HG03378 (cell line): Measurements from ENCODE around the gene RXRB.

Source experiments
- ATAC-seq: cut with Tn5 transposase; IDR thresholded peaks from one replicate; pipeline ENCODE4 v1.9.1; 2021; ENCODE audit warnings: mild to moderate bottlenecking, moderate library complexity; ENCODE audit not compliant: unreplicated experiment

Gene RXRB

DNA sequence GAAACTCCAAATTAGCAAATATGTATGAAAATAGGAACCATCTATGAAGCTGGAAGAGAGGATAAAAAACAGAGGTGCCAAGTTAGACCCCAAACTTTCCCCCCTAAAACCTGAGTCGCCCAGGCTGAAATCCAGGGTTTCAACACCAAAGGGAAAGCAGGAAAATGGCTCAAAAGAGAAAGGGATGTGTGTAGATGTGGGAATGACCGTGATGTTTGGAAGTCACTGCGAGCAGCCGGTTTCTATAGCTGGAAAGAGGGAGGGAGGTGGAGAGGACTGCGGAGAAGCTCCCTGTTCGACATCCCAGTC is 12.3 kb upstream of the RXRB start:
- no peak for ATAC-seq

DNA sequence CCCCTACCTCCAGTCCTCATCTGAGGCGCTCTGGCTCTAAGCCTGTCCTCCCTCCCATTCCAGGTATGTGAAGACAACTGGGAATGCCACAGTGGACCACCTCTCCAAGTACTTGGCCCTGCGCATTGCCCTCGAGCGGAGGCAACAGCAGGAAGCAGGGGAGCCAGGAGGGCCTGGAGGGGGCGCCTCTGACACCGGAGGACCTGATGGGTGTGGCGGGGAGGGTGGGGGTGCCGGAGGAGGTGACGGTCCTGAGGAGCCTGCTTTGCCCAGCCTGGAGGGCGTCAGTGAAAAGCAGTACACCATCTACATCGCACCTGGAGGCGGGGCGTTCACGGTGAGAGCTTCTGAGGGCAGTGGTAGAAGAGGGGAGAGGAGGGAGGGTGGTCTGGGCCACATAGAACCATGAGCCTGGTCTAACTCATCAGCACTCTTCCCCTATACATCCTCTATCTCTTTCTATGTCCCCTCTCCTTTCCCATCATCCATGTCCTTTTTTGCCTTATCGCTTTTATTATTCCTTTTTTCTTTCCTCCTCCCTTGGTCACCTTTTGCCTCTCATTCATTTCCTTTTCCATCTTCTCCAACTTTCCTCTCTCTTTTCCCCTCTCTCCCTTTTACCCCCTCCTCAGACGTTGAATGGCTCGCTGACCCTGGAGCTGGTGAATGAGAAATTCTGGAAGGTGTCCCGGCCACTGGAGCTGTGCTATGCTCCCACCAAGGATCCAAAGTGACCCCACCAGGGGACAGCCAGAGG is 11.4 kb upstream of the RXRB start:
- ATAC-seq = no peak

DNA sequence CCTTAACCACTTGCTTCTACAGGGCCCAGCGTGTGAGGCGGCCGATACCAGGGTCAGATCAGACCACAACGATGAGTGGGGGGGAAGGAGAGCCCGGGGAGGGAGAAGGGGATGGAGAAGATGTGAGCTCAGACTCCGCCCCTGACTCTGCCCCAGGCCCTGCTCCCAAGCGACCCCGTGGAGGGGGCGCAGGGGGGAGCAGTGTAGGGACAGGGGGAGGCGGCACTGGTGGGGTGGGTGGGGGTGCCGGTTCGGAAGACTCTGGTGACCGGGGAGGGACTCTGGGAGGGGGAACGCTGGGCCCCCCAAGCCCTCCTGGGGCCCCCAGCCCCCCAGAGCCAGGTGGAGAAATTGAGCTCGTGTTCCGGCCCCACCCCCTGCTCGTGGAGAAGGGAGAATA is 10.7 kb upstream of the RXRB start:
- no peak for ATAC-seq

DNA sequence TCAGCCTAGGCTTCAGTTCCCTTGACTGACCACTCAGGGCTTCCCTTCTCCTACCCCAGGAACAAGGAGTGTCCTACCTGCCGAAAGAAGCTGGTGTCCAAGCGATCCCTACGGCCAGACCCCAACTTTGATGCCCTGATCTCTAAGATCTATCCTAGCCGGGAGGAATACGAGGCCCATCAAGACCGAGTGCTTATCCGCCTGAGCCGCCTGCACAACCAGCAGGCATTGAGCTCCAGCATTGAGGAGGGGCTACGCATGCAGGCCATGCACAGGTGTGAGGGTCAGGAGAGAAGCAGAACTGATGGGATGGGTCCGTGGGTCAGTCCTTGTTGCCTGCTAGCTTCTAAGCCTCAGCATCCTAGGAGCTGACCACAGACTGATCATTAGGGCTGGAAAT is 9.4 kb upstream of the RXRB start:
- ATAC-seq = no peak

GRCh38 chr6:33208091-33208967 is 7.9 kb upstream of the RXRB start, which contains the start of gene RING1:
TSS of gene RING1 (plus strand) at chr6:33208500. CDS start at chr6:33208823, 323 bp downstream.
- no peak for ATAC-seq

GRCh38 chr6:33207552-33208090 is 7.2 kb upstream of the RXRB start:
- no peak for ATAC-seq

DNA sequence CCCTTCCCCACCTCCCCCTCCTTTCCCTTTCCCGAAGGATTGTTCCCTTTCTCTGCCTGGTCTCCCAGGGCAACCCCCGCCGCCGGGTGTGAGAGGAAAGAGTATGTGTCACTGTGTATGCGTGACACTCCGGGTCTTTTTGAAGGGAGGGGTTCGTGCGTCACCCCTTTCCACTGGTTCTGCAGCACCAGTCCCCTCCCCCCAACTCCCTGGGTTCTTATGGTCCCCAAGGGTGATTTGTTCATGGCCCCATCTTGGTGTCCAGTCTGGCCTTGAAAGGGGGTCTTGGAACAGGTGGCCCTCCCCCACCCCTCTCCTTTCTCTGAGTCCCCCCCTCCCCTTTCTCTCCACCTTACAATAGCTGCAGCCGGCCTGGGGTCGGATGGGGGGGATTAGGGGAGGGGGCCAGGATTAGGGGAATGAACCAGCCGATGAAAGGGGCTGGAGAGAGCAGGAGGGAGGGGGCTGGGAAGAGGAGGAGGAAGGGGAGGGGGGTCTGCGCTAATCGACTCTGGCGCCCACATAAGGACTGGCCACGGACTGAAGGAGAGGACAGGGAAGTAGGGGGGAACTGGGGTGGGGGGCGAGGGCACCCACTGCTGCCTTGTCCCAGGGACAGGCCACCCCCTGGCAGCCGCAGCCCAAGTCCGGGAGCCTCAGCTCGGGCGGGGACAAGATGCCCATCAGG is 6.5 kb upstream of the RXRB start:
- no peak for ATAC-seq

DNA sequence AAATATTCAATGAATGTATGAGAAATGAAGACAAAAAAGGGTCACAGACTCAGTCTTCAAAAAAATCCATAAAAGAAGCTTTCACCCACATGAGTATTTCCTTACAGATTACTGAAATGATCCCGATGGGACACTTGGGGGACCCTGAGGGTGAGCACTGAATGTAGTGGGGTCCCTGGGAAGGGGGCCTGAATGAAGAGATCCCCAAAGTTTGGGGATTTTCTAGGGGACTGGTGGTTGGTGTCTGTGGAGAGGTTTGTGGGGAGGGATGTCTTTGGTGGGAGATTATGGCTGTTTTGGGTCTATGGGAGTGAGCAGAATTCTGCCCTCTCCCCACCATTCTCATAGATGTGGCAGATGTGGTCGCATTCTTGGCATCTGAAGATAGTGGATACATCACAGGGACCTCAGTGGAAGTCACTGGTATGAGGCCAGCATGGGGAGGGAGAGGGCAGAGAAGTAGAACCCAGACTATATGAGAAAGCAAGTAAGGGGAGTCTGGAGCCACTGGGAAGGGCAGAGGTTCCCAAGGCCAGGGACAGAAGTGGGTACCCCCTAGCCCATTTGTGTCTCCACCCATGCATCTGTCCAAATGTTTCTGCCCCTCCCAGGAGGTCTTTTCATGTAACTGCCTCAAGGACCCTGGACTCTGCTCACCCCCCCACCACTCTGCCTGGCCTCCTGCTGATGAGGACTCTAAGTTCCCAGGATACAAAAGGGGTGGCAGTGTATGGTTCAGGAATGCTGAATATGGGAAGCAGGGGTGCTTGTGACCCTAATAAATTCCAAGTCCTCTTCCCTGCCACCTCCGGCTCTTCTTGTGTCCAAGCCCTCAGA is 5.8 kb upstream of the RXRB start:
- ATAC-seq = no peak

DNA sequence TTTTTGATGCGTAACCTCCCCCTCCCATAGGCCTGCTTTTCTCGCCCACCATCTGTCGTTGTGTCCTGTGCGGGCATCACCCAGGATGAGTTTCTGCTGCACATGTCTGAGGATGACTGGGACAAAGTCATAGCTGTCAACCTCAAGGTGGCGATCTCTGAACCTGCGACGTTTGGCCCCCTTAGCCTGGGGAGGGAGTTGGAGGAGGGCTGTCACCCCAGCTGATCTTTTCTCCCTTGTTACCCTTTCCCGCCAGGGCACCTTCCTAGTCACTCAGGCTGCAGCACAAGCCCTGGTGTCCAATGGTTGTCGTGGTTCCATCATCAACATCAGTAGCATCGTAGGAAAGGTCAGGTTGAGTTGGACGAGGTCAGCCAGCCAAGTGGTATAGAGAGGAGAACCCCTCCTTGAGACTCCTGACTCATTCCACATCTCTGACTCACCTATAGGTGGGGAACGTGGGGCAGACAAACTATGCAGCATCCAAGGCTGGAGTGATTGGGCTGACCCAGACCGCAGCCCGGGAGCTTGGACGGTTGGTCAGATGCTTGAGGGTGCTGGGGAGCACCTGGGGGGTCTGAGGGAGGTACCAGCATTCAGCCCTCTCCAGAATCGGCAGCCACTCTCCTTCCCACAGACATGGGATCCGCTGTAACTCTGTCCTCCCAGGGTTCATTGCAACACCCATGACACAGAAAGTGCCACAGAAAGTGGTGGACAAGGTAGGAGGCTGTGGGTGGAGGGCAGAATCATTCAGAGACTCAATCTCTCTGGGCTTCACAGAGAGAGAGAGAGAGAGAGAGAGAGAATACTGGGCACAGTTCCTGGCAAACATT is 4.9 kb upstream of the RXRB start:
- ATAC-seq = no peak

DNA sequence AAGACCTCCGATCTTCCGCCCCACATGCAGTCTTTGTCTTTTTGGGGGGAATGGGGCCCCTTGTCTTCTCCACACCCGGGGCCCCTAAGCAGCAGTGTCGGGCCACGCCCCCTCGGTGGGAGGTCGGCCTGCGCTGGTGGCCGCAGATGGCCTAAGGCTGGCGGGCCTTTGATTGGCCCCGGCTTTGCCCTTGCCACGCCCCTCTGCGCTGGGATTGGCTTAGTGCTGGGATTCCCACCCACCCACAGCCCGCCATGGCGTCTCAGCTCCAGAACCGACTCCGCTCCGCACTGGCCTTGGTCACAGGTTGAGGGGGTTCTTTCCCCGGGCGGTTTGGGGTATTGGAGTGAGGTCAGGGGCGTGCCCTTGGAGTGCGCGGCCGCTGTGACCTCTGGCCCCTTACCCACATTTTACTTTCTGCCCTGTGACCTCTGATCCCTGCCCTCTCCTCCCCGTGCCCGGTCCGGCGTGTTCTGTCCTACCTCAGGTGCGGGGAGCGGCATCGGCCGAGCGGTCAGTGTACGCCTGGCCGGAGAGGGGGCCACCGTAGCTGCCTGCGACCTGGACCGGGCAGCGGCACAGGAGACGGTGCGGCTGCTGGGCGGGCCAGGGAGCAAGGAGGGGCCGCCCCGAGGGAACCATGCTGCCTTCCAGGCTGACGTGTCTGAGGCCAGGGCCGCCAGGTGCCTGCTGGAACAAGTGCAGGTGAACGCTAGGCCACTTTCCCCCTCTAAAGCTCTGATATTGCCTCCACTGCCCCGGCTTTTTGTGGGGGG is 4.1 kb upstream of the RXRB start, which contains the start of gene HSD17B8:
Gene HSD17B8, plus strand, starts transcription at position 241 of the 776 bp plus-strand sequence. Its CDS starts 14 bp downstream, at position 255.
- peak; percentile 33 for ATAC-seq

GRCh38 chr6:33204165-33204414 is 3.6 kb upstream of the RXRB start:
- ATAC-seq = no peak

GRCh38 chr6:33203443-33204164 is 3.1 kb upstream of the RXRB start:
- ATAC-seq = no peak

DNA sequence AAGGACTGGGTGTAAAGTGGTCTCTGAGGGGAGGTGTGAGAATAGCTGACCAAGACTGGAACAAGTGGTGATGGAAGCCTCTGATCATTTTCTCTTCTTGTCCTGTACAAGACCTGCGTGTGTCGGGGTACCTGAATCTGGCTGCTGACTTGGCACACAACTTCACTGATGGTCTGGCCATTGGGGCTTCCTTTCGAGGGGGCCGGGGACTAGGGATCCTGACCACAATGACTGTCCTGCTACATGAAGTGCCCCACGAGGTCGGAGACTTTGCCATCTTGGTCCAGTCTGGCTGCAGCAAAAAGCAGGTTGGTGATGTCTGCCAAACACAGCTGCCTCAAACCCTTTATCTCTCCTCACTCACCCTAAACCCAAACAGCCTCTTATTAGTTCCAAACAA is 2.3 kb upstream of the RXRB start:
- no peak for ATAC-seq

DNA sequence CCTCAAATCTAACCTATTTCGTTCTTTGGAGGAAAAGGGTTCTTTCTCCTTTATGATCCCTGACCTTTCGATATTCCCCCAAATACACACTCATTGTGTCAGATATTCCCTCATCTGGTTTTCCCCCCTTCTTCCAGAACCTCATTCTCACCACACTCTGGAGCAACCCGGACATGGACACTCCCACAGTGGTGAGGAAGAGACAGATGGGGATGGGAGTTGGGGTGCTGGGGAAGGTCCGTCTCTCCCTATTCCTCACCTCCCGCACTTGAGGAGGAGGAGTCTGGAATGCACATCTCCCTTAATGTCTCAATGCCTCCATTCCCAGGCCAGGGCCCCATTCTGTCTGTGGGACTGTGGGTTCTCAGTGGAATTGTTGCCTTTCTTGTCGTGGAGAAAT is 1.5 kb upstream of the RXRB start:
- ATAC-seq = no peak

GRCh38 chr6:33201147-33201545 is 681 bp upstream of the RXRB start:
- ATAC-seq = no peak

DNA sequence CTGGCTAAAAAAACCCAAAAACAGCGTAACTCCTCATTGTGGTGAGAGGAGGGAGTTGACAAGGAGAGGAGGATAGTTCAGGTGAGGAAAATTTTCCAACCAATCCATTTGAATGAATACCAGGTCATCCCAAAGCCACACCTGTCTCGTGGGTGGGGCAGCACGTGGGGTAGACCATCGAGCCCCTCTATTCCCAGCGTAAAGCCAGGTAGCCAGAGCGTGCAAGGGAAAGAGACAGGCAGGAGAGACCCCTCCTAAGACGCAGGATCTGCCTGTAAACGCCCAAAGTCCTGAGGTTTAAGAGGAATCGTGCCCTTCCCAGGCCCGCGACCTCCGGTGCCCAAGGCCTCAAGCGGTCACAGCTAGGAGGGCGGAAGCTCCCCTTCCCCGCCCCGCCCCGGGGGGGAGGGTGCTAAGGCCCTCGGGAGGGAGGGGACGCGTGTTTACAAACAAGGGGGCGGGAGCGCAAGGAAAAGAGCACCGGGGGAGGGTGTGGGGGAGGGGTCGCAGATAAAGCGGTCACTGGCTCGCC is 712 bp downstream of the RXRB start:
- peak; percentile 2 for ATAC-seq

DNA sequence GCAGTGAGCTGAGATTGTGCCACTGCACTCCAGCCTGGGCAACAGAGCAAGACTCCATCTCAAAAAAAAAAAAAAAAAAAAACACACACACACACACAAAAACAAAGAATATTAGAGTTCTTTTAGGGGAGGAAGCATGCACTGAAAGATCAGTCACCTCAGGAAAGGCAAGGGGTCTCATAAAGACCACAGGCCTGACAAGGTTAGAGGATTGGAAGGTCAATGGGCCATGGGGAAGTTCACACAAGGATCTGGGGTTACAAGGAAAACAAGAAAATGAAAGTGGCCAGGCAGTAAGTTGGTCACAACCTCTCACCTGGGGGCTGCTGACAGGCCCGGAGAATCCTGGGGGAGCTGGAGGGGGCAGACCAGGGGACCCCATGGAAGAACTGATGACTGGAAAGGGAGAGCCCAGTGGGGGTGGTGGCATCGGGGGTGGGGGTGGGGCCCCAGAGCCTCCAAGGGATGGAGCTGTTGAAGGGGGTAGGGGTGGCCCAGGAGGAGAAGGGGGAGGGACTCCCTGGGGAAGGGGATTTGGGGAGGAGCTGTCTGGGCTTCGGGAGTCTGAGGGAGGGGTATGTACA is 1.5 kb downstream of the RXRB start:
- ATAC-seq = no peak
